HEK293T (cell line): ENCODE measurements around the gene RGSL1.

ENCODE experiments used
- CTCF ChIA-PET: fragments of 350-600 bp; formaldehyde crosslinking; extraction: SDS; loops from one replicate; lab custom pipeline; 2021; ENCODE audit warnings: antibody characterized with exemption, inconsistent platforms; lab: Yijun Ruan, JAX
- POLR2A ChIA-PET: fragments of 350-600 bp; formaldehyde crosslinking; extraction: SDS; loops from one replicate; lab custom pipeline; 2020; ENCODE audit warnings: antibody characterized with exemption, inconsistent platforms; lab: Yijun Ruan, JAX
- DNase-seq: peaks from one replicate; pipeline ENCODE4 v3.0.0; 2012; ENCODE audit warnings: mixed read lengths; ENCODE audit errors: extremely low spot score
- ARNT ChIP-seq: fragments of 450-650 bp; IDR thresholded peaks from 2 replicates; pipeline ENCODE4 v1.6.1; 2017; ENCODE audit warnings: mild to moderate bottlenecking
- BHLHE40 ChIP-seq: fragments of 450-650 bp; IDR thresholded peaks from 2 replicates; pipeline ENCODE4 v1.6.1; 2016; ENCODE audit warnings: mild to moderate bottlenecking, moderate library complexity, borderline replicate concordance
- CTBP1 ChIP-seq: fragments of 450-650 bp; IDR thresholded peaks from 2 replicates; pipeline ENCODE4 v1.6.1; 2016; ENCODE audit warnings: borderline replicate concordance
- ELF4 ChIP-seq: fragments of 450-650 bp; IDR thresholded peaks from 2 replicates; pipeline ENCODE4 v1.6.1; 2017; ENCODE audit warnings: antibody characterized with exemption
- FOXA1 ChIP-seq: fragments of 450-650 bp; IDR thresholded peaks from 2 replicates; pipeline ENCODE4 v1.6.1; 2016; ENCODE audit warnings: mild to moderate bottlenecking
- FOXK2 ChIP-seq: fragments of 450-650 bp; IDR thresholded peaks from 2 replicates; pipeline ENCODE4 v1.6.1; 2016; ENCODE audit warnings: mild to moderate bottlenecking
- FOXM1 ChIP-seq: fragments of 450-650 bp; IDR thresholded peaks from 2 replicates; pipeline ENCODE4 v1.6.1; 2017; ENCODE audit warnings: mild to moderate bottlenecking, borderline replicate concordance
- HDGF ChIP-seq: fragments of 450-650 bp; IDR thresholded peaks from 2 replicates; pipeline ENCODE4 v1.6.1; 2017; ENCODE audit warnings: antibody characterized with exemption, borderline replicate concordance
- L3MBTL2 ChIP-seq: fragments of 450-650 bp; conservative IDR thresholded peaks from 2 replicates; pipeline ENCODE4 v1.6.1; 2016; ENCODE audit warnings: mild to moderate bottlenecking
- LEF1 ChIP-seq: fragments of 450-650 bp; IDR thresholded peaks from 2 replicates; pipeline ENCODE4 v1.6.1; 2017; ENCODE audit warnings: mild to moderate bottlenecking, borderline replicate concordance
- NFRKB ChIP-seq: fragments of 450-650 bp; IDR thresholded peaks from 2 replicates; pipeline ENCODE4 v1.6.1; 2016; ENCODE audit warnings: mild to moderate bottlenecking, moderate library complexity
- PKNOX1 ChIP-seq: fragments of 450-650 bp; IDR thresholded peaks from 2 replicates; pipeline ENCODE4 v1.6.1; 2016
- SP1 ChIP-seq: fragments of 450-650 bp; IDR thresholded peaks from 2 replicates; pipeline ENCODE4 v1.6.1; 2017
- SUZ12 ChIP-seq: fragments of 450-650 bp; IDR thresholded peaks from 2 replicates; pipeline ENCODE4 v1.6.1; 2016; ENCODE audit warnings: mild to moderate bottlenecking
- TARDBP ChIP-seq: fragments of 450-650 bp; IDR thresholded peaks from 2 replicates; pipeline ENCODE4 v1.6.1; 2016
- ZNF384 ChIP-seq: fragments of 450-650 bp; IDR thresholded peaks from 2 replicates; pipeline ENCODE4 v1.6.1; 2016

Gene RGSL1

GRCh38 chr1:182570611-182570970 lies 120.6 kb downstream of the RGSL1 start:
- ChIA-PET POLR2A (no interaction called here), CTCF (interaction anchor here (0.6 to 1.3 kb wide), 2 partner anchors 17 to 24 kb away, joined by 3 read pairs; no protein-coding TSS in a partner anchor)
- no peak for DNase-seq
- no peak for TF ChIP-seq PKNOX1
- no peak for TF ChIP-seq FOXA1
- TF ChIP-seq CTBP1, result no peak
- TF ChIP-seq HDGF, result no peak
- TF ChIP-seq L3MBTL2, result no peak
- TF ChIP-seq BHLHE40, result no peak
- TF ChIP-seq SP1, result no peak

GRCh38 chr1:182574156-182574555 lies 124.2 kb downstream of the RGSL1 start:
- POLR2A ChIA-PET, result interaction anchor here (0.7 kb wide), 1 partner anchor 14 kb away, joined by 3 read pairs; no protein-coding TSS in a partner anchor
- CTCF ChIA-PET, result interaction anchor here (0.7 to 2.0 kb wide), 2 partner anchors 22 to 30 kb away, joined by 3 to 4 read pairs; no protein-coding TSS in a partner anchor
- no peak for DNase-seq
- TF ChIP-seq ZNF384 (no peak), L3MBTL2 (no peak), ARNT (no peak), SUZ12 (no peak), ELF4 (no peak), TARDBP (no peak), HDGF (no peak), FOXK2 (no peak), PKNOX1 (no peak), NFRKB (no peak), LEF1 (no peak), FOXA1 (no peak), SP1 (no peak), BHLHE40 (no peak), CTBP1 (no peak)

- ChIA-PET CTCF (no interaction called here), POLR2A (no interaction called here)
- DNase-seq, result no peak
- TF ChIP-seq LEF1 (no peak), BHLHE40 (no peak), CTBP1 (no peak), TARDBP (no peak), ARNT (no peak), ELF4 (no peak), PKNOX1 (no peak), L3MBTL2 (no peak), FOXK2 (no peak), FOXA1 (no peak), SP1 (no peak), ZNF384 (no peak), NFRKB (no peak), FOXM1 (no peak), SUZ12 (no peak), HDGF (no peak)
Measured at GRCh38 chr1:182575540-182576149, 125.7 kb downstream of the RGSL1 start.

GRCh38 chr1:182580736-182581135 lies 130.8 kb downstream of the RGSL1 start:
- TF ChIP-seq LEF1 (no peak), ELF4 (no peak), FOXA1 (no peak), TARDBP (no peak), FOXM1 (no peak), FOXK2 (no peak), PKNOX1 (no peak), BHLHE40 (no peak), ARNT (no peak), SUZ12 (no peak), ZNF384 (no peak)
- ChIA-PET POLR2A (no interaction called here), CTCF (no interaction called here)
- no peak for DNase-seq

GRCh38 chr1:182584746-182585145 lies 134.8 kb downstream of the RGSL1 start:
- CTCF ChIA-PET, result no interaction called here
- DNase-seq, result no peak
- POLR2A ChIA-PET, result no interaction called here
- TF ChIP-seq PKNOX1 (no peak), CTBP1 (no peak), SUZ12 (no peak), ARNT (no peak), TARDBP (no peak), BHLHE40 (no peak), ELF4 (no peak)
